Left forelimb (tissue), 1 donor: ENCODE results near the gene RC3H2.
A peak's percentile ranks its signal among the peaks of the same experiment; 100 is the strongest.

Experiments
- DNase-seq: peaks from one replicate; pipeline ENCODE4 v3.0.0-alpha.2; 2018; ENCODE audit warnings: low spot score

The RC3H2 gene

DNA sequence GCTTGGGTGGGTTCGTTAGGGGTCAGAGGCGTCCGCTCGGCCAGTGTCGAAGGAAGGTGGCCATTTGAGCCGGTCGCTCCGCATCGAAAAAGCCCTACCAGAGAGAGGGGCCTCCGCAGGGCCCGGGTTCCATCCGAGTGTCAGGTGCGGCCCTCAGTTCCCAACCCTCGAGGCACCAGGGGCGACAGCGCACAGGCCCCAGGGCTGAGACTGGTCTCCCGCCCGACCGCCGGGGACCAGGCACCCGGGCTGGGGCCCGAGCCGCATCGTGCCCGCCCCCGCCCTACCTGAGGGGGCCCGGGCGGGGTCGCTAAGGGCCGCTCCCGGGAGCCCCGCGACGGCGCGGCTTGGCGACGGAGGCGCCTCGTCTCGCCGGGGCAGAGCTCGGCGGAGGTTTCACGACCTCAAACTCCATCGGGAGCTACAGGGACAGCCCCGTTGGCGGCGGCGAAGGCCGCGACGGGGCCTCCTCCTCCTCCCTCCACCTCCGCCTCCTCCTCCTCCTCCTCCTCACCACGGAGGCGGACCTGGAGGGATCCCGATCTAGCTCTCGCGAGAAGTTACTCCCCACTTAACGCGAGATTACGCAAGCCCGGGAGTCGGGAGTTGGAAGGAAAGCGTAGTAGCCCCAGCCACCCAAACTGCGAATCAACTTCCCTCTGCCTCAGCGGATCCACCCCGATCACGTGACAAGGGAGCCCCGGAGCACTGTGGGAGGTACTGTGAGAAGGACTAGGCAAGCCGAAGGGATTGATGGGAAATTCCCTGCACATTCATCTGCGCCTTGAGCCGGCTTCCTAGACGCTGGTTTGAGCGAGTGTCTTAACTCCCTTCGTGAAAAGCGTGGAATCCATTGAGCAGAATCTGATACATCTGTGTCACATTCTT, at the start of gene RC3H2:
Gene RC3H2, minus strand, starts transcription at position 537 of the 888 bp plus-strand sequence. CDS start 7,850 bp downstream, outside the sequence.
- peak; percentile 99 for DNase-seq

DNA sequence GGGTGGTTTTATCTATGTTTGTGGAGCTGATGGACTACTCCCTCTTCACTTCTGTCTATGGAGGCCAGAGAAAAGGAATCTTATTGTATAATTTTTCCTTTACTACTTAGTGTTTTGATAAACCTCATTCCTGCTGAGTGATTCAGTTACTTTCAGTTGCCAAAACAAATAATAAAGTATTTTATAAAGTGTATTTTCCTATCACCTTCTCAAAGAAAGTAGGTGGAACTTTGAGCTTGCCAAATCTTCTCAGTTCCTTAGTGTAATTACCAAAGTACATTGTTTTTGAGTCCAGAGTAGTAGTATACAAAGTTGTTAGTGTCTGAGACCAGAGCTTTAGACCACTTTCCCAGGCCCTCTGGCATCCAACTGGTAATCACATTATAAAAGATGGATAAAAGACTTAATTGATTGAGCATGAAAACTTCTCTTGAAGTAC, 49.1 kb upstream of the RC3H2 start:
- DNase-seq, result no peak

DNA sequence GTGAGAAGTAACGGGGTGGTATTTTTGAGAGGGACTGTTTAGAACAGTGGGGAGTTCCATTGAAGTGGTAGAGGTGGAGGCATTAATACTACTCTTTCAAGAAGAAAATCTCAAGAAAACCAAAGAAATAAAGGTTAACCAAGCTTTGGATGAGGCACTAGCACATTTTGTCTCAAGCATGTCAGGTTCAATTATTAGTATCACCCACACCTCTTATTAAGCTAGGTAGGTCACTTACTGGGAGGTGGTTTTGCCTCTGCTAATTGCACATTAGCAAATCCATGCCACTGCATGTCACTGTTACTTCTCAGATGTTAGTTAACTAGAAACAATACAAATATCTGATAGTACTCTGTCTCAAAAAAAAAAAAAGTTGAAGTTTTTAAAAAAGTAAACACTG, 45.9 kb upstream of the RC3H2 start:
- DNase-seq, result no peak

GRCh38 chr9:122950263-122950662, 45.1 kb upstream of the RC3H2 start:
- DNase-seq, result no peak

GRCh38 chr9:122949696-122950095, 44.5 kb upstream of the RC3H2 start:
- no peak for DNase-seq

DNA sequence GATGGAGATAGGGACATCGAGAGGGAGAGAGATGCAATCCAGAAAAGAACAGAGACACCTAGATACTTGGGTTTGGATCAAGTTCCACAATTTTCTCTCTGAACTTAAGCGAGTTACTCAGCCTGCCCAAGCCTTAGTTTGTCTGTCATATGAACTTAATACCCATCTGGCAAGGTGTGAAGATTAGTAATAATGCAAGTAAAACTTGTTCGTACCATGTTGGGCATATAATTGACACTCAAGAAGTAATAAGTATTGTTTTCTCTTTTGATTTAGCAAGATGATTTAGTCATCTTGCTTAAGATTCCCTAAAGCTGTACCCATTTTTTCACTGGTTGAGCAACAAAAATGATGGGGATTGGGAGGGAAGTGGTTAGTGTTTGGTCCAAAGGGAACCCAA, 43.2 kb upstream of the RC3H2 start:
- no peak for DNase-seq

- no peak for DNase-seq
These were observed 41.4 kb upstream of the RC3H2 start for GRCh38 chr9:122946461-122947005.

- DNase-seq, result no peak
These were observed 40.1 kb upstream of the RC3H2 start for GRCh38 chr9:122944960-122945888.

DNA sequence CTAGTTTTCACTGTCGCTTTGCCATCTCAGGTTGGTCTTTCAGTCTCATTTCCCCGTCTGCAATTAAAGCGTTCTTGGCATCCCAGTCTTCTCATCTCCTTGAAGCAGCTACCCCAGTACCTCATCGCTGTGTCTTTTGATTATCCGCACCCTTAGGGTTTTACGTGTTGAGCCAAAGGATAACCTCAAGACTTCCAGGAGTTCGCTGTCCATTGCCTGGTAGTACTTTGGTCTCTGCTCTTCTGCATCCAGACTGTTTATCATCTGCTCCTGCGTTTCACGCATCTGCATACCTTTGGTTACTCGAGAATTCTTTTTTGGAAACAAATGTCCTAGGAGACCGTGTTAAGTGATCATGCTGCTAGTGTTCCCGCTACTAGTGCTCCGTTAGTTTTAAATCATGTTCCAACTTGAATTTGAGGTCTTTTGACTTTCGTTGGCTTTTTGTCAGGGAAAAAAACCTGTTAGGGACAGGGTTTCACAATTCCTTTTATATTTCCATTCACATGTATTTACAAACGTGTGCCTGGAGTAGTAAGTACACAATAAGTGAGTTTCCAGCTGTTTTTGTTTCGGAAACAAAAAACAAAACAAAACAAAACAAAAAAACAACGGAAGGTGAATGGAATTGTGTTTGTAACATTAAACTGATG, 36.5 kb upstream of the RC3H2 start:
- DNase-seq, result no peak

GRCh38 chr9:122940749-122941581, 35.8 kb upstream of the RC3H2 start, which contains the start of gene RABGAP1:
Gene RABGAP1, plus strand, starts transcription at chr9:122941020. Its CDS starts 16,040 bp downstream, at chr9:122957060.
- DNase-seq, result peak; percentile 99

DNA sequence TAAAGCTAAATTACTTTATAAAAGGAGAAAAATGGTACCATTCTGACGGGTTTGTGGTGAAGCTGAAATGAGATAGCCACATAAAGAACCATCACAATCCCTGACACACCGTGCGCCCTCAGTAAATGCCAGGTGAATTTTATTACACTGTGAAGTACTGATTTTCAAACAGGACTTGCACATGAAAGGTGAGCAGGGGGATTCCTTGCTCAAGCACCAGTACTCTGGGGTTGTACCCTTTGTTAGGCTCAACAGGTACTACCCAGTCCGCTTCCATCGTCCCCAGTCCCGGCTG, 35.2 kb upstream of the RC3H2 start:
- no peak for DNase-seq

GRCh38 chr9:122939601-122940000, 34.4 kb upstream of the RC3H2 start:
- DNase-seq, result no peak

DNA sequence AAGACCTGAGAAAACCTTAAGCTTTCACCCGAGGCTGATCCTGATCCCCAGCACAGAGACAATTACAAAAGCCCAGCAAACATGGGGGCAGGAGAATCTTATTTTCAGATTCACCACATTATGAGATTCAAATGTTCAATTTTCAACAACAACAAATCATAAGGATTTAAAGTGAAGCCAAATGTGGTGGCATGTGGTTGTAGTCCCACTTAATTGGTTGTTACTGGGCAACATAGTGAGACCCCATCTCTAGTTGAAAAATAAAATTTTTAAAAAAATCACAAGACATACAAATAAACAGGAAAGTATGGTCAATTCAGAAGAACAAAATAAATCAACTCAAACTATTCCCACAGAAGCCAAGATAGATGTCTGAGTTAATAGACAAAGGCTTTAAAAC, 31.7 kb upstream of the RC3H2 start:
- no peak for DNase-seq

DNA sequence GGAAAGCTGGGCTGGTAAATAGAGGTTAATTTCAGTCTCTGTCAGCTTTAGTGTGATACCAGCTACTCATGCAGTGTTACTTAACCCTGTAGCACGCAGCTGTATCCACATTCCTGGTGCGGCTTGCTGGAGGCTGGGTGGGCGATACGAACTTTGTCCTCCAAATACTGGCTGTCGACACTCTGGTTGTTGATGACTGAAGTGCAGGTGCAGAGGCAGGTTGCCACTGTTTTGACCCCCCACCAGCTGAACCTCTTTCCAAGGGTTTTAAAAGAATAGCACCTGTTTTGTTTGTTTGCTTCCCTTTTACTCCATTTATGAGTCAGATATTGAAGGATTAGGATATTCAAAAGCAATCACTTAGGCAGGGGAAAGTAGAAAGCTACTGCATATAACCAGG, 31.3 kb upstream of the RC3H2 start:
- DNase-seq, result no peak

DNA sequence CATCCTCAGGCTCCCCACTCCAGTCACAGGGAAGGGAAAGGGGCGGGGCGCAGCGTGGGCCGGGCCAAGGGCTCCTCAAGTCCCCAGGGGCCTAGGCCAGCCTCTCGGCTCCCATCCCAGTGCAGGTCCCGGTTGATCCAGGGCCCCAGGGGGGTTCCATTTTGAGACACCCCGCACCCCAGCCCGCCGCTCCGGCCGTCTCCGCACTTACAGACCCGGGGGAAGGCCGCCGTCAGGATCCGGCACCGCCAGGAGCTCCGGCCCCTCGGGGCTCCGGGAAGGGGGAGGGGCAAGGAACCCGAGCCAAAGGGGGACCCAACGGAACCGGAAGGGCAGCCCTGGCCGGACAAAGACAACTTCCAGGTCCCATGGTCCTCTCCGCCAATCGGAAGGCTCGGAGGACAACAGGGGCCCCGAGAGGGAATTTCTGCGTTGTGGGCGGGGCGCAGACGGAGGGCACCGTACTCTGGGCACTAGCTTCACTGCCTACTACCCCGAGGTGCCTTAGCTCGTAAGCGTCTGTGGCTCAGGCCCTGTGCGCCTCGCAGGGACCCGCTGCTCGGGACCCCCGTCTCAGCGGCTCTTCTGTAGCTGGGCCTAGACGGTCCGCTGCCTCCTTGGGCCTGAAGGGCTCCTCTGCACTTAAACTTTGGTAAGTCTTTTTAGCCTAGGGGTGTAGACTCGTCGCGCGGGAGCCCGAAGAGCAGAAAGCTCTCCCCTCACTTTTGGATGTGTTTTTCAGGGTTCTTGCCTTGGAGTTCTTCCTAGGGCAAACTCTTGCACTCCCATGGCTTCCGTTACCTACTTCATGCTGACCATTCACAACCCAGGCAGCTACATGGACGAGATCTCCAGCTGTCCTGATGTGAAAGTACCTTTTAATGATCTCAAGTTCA, 26.3 kb upstream of the RC3H2 start, which contains the start of gene ZBTB26:
Gene ZBTB26, minus strand, starts transcription at position 287 of the 896 bp plus-strand sequence. CDS start 11,578 bp downstream, outside the sequence.
- peak; percentile 93 for DNase-seq

DNA sequence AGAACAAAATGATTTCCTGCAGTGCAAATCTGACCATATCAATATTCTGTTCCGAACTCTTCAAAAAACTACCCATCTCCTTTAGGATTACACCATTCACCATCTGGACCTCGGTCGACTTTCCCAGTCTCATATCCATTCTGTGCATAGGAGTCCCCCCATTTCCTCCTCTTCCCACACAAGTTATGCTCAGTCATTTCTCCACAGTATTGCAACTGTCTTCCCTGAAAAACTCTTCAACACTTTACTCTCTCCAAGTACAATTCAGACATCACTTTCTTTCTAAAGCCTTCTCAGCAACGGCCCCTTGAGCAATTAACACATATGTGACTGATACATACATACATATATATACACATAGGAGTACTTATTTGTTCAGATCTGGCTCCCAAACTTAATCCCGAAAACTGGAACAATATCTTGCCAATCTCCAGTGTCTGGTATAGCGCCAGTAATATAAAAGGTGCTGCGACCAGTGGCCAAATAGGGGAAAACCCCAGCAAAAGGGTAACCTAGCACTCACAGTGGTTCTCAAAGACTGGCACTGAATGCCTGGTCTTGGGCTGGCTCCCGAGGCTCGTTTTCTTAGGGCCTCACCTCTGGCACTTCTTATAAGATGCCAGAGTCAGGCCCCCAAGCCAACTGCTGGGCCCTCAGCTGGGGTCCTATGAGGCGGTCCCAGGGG, 25.5 kb upstream of the RC3H2 start:
- no peak for DNase-seq

DNA sequence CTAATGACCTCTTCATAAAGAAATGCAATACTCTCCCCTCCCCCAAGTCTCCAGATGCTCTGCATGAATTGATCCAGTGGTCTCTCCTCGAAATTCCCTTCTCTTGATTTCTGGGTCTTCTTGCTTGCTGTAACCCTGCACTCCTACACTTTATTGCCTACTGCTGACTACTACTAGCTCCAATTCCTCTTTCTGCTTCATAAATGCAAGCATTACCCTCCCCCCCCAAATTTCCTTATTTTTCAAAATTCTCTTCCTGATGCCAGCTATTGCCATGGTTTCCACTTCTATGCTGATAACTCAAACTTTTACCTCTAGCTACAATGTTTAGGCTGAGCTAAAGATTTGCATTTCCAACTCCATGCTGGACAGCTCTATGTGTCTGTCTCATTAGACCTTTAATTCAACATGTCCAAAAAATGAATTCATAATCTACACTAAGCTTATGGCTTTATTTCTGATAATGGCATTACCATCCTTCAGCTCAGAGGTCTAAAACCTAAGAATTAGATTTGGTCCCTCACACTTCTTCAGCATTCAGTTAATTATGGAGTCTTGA, 24.7 kb upstream of the RC3H2 start:
- no peak for DNase-seq

- no peak for DNase-seq
These were observed 18.8 kb upstream of the RC3H2 start for GRCh38 chr9:122923947-122924346.

GRCh38 chr9:122922713-122923112, 17.6 kb upstream of the RC3H2 start:
- DNase-seq, result no peak
